Keratinocyte (primary cell): ENCODE data around the gene ALDH4A1. TPM values are rescaled to one million over a fixed set of nuclear protein-coding genes. Genes with fewer than 3 reads are reported as not detected.

ENCODE experiments used
- DNase-seq: peaks from one replicate; pipeline ENCODE4 v3.0.0-alpha.2; 2011; ENCODE audit warnings: low read depth, missing footprints, low spot score
- FAIRE-seq: peaks from 2 replicates; lab custom pipeline; 2011; peaks lifted over from hg19 to GRCh38; lab: Jason Lieb, UNC
- H2AFZ ChIP-seq: 2 replicates; pipeline ENCODE4 v1.6.0; 2012; ENCODE audit warnings: low read length, control low read depth, inconsistent platforms; ENCODE audit not compliant: control insufficient read depth
- H3K27ac ChIP-seq: 2 replicates; pipeline ENCODE4 v1.5.1; 2011; ENCODE audit warnings: low read length; ENCODE audit not compliant: control insufficient read depth, insufficient read depth
- H3K27me3 ChIP-seq: 3 replicates; pipeline ENCODE4 v1.6.0; 2011; ENCODE audit warnings: low read length; ENCODE audit not compliant: control insufficient read depth, insufficient read depth; ENCODE audit errors: extremely low read depth
- H3K36me3 ChIP-seq, 2 experiments: 2 replicates in 1 of 2; 3 replicates in 1 of 2; pipeline ENCODE4 v1.5.1; 2011; ENCODE audit warnings: low read length in 2 of 2, mild to moderate bottlenecking in 1 of 2; ENCODE audit not compliant: control insufficient read depth in 2 of 2, insufficient read depth in 2 of 2; ENCODE audit errors: extremely low read depth in 1 of 2
- H3K4me1 ChIP-seq: 3 replicates; pipeline ENCODE4 v1.5.1; 2011; ENCODE audit warnings: low read length; ENCODE audit not compliant: control insufficient read depth, insufficient read depth; ENCODE audit errors: extremely low read depth
- H3K4me2 ChIP-seq: 3 replicates; pipeline ENCODE4 v1.6.0; 2011; ENCODE audit warnings: low read depth, low read length; ENCODE audit not compliant: control insufficient read depth, insufficient read depth; ENCODE audit errors: extremely low read depth
- H3K4me3 ChIP-seq, 3 experiments: fragments of 200-600 bp in 1 of 3; sonication (generic) in 1 of 3; 2 replicates in 2 of 3; 3 replicates in 1 of 3; pipeline ENCODE4 v1.5.1; 2011 to 2016; ENCODE audit warnings: low read length in 3 of 3, mild to moderate bottlenecking in 3 of 3, control low read depth in 2 of 3, inconsistent platforms in 1 of 3, low read depth in 1 of 3, mixed read lengths in 1 of 3, mixed run types in 1 of 3, moderate library complexity in 1 of 3; ENCODE audit not compliant: control insufficient read depth in 2 of 3, insufficient read depth in 2 of 3; ENCODE audit errors: extremely low read depth in 1 of 3
- H3K79me2 ChIP-seq: 2 replicates; pipeline ENCODE4 v1.6.0; 2012; ENCODE audit warnings: low read length; ENCODE audit not compliant: control insufficient read depth, insufficient read depth
- H3K9ac ChIP-seq: 3 replicates; pipeline ENCODE4 v1.6.0; 2011; ENCODE audit warnings: low read length; ENCODE audit not compliant: control insufficient read depth, insufficient read depth; ENCODE audit errors: extremely low read depth
- H3K9me1 ChIP-seq: 3 replicates; pipeline ENCODE4 v1.6.0; 2011; ENCODE audit warnings: low read length; ENCODE audit not compliant: control insufficient read depth, insufficient read depth; ENCODE audit errors: extremely low read depth
- H3K9me3 ChIP-seq: 2 replicates; pipeline ENCODE4 v1.5.1; 2012; ENCODE audit warnings: low read depth, low read length; ENCODE audit not compliant: control insufficient read depth
- H4K20me1 ChIP-seq: 3 replicates; pipeline ENCODE4 v1.6.0; 2011; ENCODE audit warnings: low read length; ENCODE audit not compliant: control insufficient read depth, insufficient read depth; ENCODE audit errors: extremely low read depth
- CTCF ChIP-seq, 3 experiments: IDR thresholded peaks in 1 of 3; conservative IDR thresholded peaks in 1 of 3; optimal IDR thresholded peaks in 1 of 3; 2 replicates in 2 of 3; 3 replicates in 1 of 3; pipeline versions ENCODE3 to v1.5.1; 2011; ENCODE audit warnings: low read length in 3 of 3, mild to moderate bottlenecking in 3 of 3, moderate library complexity in 2 of 3, control low read depth in 1 of 3, inconsistent platforms in 1 of 3; ENCODE audit not compliant: insufficient read depth in 2 of 3; ENCODE audit errors: extremely low read depth in 1 of 3
- EZH2 ChIP-seq: IDR thresholded peaks from one replicate; pipeline ENCODE4 v1.6.1; 2012; ENCODE audit warnings: inconsistent platforms, mild to moderate bottlenecking, low read length, moderate library complexity
- dilution Hi-C: fragments of 300-500 bp; cut with MboI; formaldehyde crosslinking; loops from one replicate; pipeline ENCODE4 v1.7.0; 2020; ENCODE audit warnings: low sequenced_read_pairs; ENCODE audit not compliant: extremely low pct_ligation_motif_present
- polyA plus RNA-seq, 5 experiments: library from polyadenylated mRNA; depleted of rRNA in 3 of 5; stranded (reverse) in 3 of 5; stranded (forward) in 1 of 5; unstranded in 1 of 5; fragments of >200 nt; gene quantifications; 1 replicate in 1 of 5; 2 replicates in 3 of 5; 3 replicates in 1 of 5; pipeline versions ENCODE4 v1.2.1 to v1.2.3, GENCODE V29; 2011 to 2012; ENCODE audit warnings: missing spikeins in 2 of 5, low read depth in 1 of 5, low replicate concordance in 1 of 5

The ALDH4A1 gene
- polyA plus RNA-seq, 1 donor (not counting 4 experiments of a cell fraction or from before 2014, with no cell fraction given): 52.7 TPM

- DNase-seq (no peak), FAIRE-seq (no peak)
- peaks cover 82% of the 10 kb centered on the region for H3K79me2 ChIP-seq
- dilution Hi-C loops: no loop called here
- H2AFZ ChIP-seq: no peak overlapping the region
- H3K36me3 ChIP-seq: peaks cover 10 to 19% of the 10 kb centered on the region in 2 experiments
- peak overlapping the region; percentile 66 for H3K4me2 ChIP-seq
- peaks cover 84% of the 10 kb centered on the region for H3K4me1 ChIP-seq
- H3K9me3 ChIP-seq: no peaks in the 10 kb centered on the region
- H3K27ac ChIP-seq: no peak overlapping the region
- H3K4me3 ChIP-seq: no peak overlapping the region
- no peak overlapping the region for H3K9ac ChIP-seq
- H3K27me3 ChIP-seq: no peaks in the 10 kb centered on the region
- H4K20me1 ChIP-seq: peaks cover 7% of the 10 kb centered on the region
- TF ChIP-seq EZH2 (no peak), CTCF (optimal IDR thresholded peaks at IDR 0.05 in 1 of 3, IDR thresholded peaks at IDR 0.05 in 1 of 3, conservative IDR thresholded peaks at IDR 0.05 in 1 of 3; ENCODE audit: extremely low read depth in 1 of 3, insufficient read depth in 2 of 3, low read length in 3 of 3) (no peak)
- H3K9me1 ChIP-seq: peaks cover 6% of the 10 kb centered on the region
Observed at GRCh38 chr1:18925279-18925678, 22.9 kb upstream of the ALDH4A1 start.

GRCh38 chr1:18924221-18924691, 21.9 kb upstream of the ALDH4A1 start:
- Histone ChIP-seq H3K27me3 (no peaks in the 10 kb centered on the region), H3K4me3 (peak overlapping the region in 1 of 3 experiments; percentile 12), H3K4me1 (peaks cover 74% of the 10 kb centered on the region), H3K36me3 (peaks cover 13 to 23% of the 10 kb centered on the region in 2 experiments), H2AFZ (no peak overlapping the region), H3K9me1 (peaks cover 6% of the 10 kb centered on the region), H3K4me2 (peak overlapping the region; percentile 66), H3K9me3 (no peaks in the 10 kb centered on the region), H3K9ac (peak overlapping the region; percentile 61), H3K79me2 (peaks cover 82% of the 10 kb centered on the region), H3K27ac (peak overlapping the region; percentile 66), H4K20me1 (peaks cover 7% of the 10 kb centered on the region)
- DNase-seq: no peak
- TF ChIP-seq EZH2: no peak
- TF ChIP-seq CTCF (optimal IDR thresholded peaks at IDR 0.05 in 1 of 3, IDR thresholded peaks at IDR 0.05 in 1 of 3, conservative IDR thresholded peaks at IDR 0.05 in 1 of 3; ENCODE audit: extremely low read depth in 1 of 3, insufficient read depth in 2 of 3, low read length in 3 of 3): no peak
- dilution Hi-C loops: no loop called here
- FAIRE-seq: peak; percentile 34
